ENCODE data around the gene NRL. TPM values are rescaled to one million over a fixed set of nuclear protein-coding genes. Genes with fewer than 3 reads are reported as not detected.

Gene NRL
- total RNA-seq, 2 experiments from 2014 or later = 2.1 to 2.4 TPM

GRCh38 chr14:24150567-24150966 is 35.8 kb upstream of the NRL start:
- H3K4me3 Mint-ChIP-seq = no peak overlapping the region
- no peak overlapping the region for H3K27ac Mint-ChIP-seq
- ChIA-PET POLR2A (interaction anchor here (0.7 to 19.0 kb wide), 7 partner anchors 9 to 45 kb away, joined by 3 to 652 read pairs (median 6); partner anchors contain the start of genes EMC9, IRF9, NRL and PSME1), CTCF (interaction anchor here (0.8 to 3.6 kb wide), 3 partner anchors 9 to 147 kb away, joined by 3 to 21 read pairs (median 3); partner anchors contain the start of genes EMC9 and IRF9)
- H3K27me3 Mint-ChIP-seq = no peaks in the 10 kb centered on the region
- H3K36me3 Mint-ChIP-seq (ENCODE audit: low read depth) = peaks cover 74% of the 10 kb centered on the region
- no peak for DNase-seq
- H3K9me3 Mint-ChIP-seq = no peaks in the 10 kb centered on the region
- H3K4me1 Mint-ChIP-seq = peaks cover 31% of the 10 kb centered on the region

DNA sequence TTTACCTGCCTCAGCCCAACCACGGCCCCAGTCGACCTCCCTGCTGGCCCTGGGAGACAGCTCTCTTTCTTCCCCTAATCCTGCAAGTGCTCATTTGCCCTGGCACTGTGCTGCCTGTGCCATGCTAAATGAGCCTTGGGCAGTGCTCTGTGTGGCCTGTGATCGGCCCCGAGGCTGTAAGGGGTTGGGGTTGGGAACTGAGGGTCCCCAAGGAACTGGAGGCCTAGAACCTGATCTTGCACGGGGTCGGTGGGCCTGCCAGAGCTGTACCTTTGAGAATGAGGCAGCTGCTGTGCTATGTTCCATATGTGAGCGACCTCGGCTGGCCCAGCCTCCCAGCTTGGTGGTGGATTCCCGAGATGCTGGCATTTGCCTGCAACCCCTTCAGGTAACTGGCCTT is 35.3 kb upstream of the NRL start:
- Mint-ChIP-seq H3K27ac (no peak overlapping the region), H3K27me3 (no peaks in the 10 kb centered on the region), H3K36me3 (ENCODE audit: low read depth) (peaks cover 74% of the 10 kb centered on the region), H3K9me3 (no peaks in the 10 kb centered on the region), H3K4me3 (no peak overlapping the region), H3K4me1 (peaks cover 36% of the 10 kb centered on the region)
- no peak for DNase-seq
- CTCF ChIA-PET = interaction anchor here (0.8 to 3.6 kb wide), 2 partner anchors 9 to 10 kb away, joined by 3 to 21 read pairs; partner anchors contain the start of genes EMC9 and IRF9
- POLR2A ChIA-PET = interaction anchor here (0.7 to 19.0 kb wide), 6 partner anchors 9 to 160 kb away, joined by 3 to 652 read pairs (median 6); partner anchors contain the start of genes EMC9, IRF9, PSME1 and TM9SF1

- H3K36me3 Mint-ChIP-seq (ENCODE audit: low read depth) = peaks cover 74% of the 10 kb centered on the region
- H3K4me1 Mint-ChIP-seq = peaks cover 40% of the 10 kb centered on the region
- no peak for DNase-seq
- H3K27me3 Mint-ChIP-seq = no peaks in the 10 kb centered on the region
- H3K4me3 Mint-ChIP-seq = peak overlapping the region; percentile 96
- H3K9me3 Mint-ChIP-seq = no peaks in the 10 kb centered on the region
- POLR2A ChIA-PET = interaction anchor here (0.7 to 21.4 kb wide), 10 partner anchors 8 to 161 kb away, joined by 3 to 652 read pairs (median 16); partner anchors contain the start of genes DCAF11, EMC9, IRF9 and NRL
- peak overlapping the region; percentile 44 for H3K27ac Mint-ChIP-seq
- CTCF ChIA-PET = interaction anchor here (0.8 to 4.6 kb wide), 3 partner anchors 8 to 14 kb away, joined by 3 to 21 read pairs (median 20); partner anchors contain the start of genes EMC9, IRF9 and PSME1
These were observed 34.7 kb upstream of the NRL start for GRCh38 chr14:24149302-24149969.

- Mint-ChIP-seq H3K27ac (peak overlapping the region; percentile 84), H3K4me1 (peaks cover 55% of the 10 kb centered on the region), H3K4me3 (peak overlapping the region; percentile 96), H3K27me3 (no peaks in the 10 kb centered on the region), H3K36me3 (ENCODE audit: low read depth) (peaks cover 80% of the 10 kb centered on the region), H3K9me3 (no peaks in the 10 kb centered on the region)
- ChIA-PET CTCF (interaction anchor here (0.6 to 4.6 kb wide), 10 partner anchors 8 to 160 kb away, joined by 3 to 76 read pairs (median 7); partner anchors contain the start of genes CIDEB, IRF9, PSME1 and TINF2), POLR2A (interaction anchor here (0.8 to 21.4 kb wide), 19 partner anchors 11 to 99 kb away, joined by 3 to 652 read pairs (median 8); partner anchors contain the start of genes CHMP4A, DCAF11, IPO4 and IRF9)
- DNase-seq = no peak
These were observed 33.1 kb upstream of the NRL start for GRCh38 chr14:24147761-24148428.

- Mint-ChIP-seq H3K9me3 (no peaks in the 10 kb centered on the region), H3K27ac (peak within 1 kb of the TSS; percentile 99), H3K27me3 (no peaks in the 10 kb centered on the region), H3K36me3 (ENCODE audit: low read depth) (peaks cover 80% of the 10 kb centered on the region), H3K4me1 (peaks cover 58% of the 10 kb centered on the region), H3K4me3 (peak within 1 kb of the TSS; percentile 96)
- CTCF ChIA-PET = interaction anchor here (1.0 to 4.6 kb wide), 15 partner anchors 9 to 285 kb away, joined by 3 to 76 read pairs (median 5); partner anchors contain the start of genes CIDEB, DCAF11, IRF9 and NRL
- POLR2A ChIA-PET = interaction anchor here (1.0 to 21.4 kb wide), 22 partner anchors 10 to 283 kb away, joined by 3 to 652 read pairs (median 8); partner anchors contain the start of genes CBLN3, CHMP4A, DCAF11 and IPO4
- peak; percentile 99 for DNase-seq
These were observed 32.4 kb upstream of the NRL start, which contains the start of gene RNF31 for GRCh38 chr14:24146978-24147760. RNF31 (plus strand) TSS chr14:24147498; CDS start chr14:24147699, 201 bp downstream.

GRCh38 chr14:24146453-24146977 is 31.8 kb upstream of the NRL start, which contains the start of gene PSME2:
PSME2 (minus strand) TSS chr14:24146610; CDS start chr14:24146581, 29 bp downstream.
- H3K36me3 Mint-ChIP-seq (ENCODE audit: low read depth) = peaks cover 81% of the 10 kb centered on the region
- peak within 1 kb of the TSS; percentile 96 for H3K4me3 Mint-ChIP-seq
- CTCF ChIA-PET = interaction anchor here (1.0 to 4.6 kb wide), 14 partner anchors 9 to 285 kb away, joined by 3 to 76 read pairs (median 6); partner anchors contain the start of genes CIDEB, DCAF11, IRF9 and NRL
- peak; percentile 91 for DNase-seq
- POLR2A ChIA-PET = interaction anchor here (0.9 to 21.4 kb wide), 25 partner anchors 9 to 284 kb away, joined by 3 to 652 read pairs (median 7); partner anchors contain the start of genes CARMIL3, CBLN3, CHMP4A and DCAF11
- peak within 1 kb of the TSS; percentile 99 for H3K27ac Mint-ChIP-seq
- peaks cover 63% of the 10 kb centered on the region for H3K4me1 Mint-ChIP-seq
- no peaks in the 10 kb centered on the region for H3K9me3 Mint-ChIP-seq
- H3K27me3 Mint-ChIP-seq = no peaks in the 10 kb centered on the region

DNA sequence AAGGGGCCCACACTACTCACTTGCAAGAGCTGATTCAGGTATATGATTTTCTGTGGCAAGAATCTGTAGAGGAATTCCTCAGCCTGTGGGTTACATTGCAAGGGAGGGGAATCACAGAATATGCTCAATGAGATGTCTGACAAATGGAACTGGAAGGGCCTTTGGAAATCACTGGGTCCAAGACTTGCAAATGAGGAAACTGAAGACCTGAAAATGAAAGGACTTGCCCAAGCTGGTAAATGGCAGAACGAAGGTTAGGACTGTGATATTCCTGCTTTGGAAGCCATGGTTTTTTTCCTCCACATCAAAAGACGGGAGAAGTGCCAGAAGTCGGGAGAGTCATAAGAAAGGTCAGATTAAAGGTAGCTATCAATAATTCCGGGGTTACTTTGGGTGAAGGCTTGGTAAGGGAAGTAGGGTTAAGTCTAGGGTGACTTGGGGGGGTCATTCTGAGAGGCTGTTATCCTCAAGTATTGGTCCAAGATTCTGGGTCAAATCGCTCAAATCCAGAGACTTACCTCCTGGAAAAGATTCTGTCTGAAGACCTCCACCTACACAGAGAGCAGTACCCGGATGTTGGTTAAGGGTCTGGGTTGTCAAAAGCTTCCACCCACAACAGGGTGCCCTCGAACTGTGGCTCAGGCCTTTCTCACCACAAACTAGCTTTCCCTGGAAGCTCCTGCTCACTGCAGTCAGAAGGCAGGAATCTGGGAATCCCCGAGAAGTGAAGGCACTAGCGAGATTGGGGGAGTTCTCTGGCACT is 31.1 kb upstream of the NRL start:
- Mint-ChIP-seq H3K4me3 (peak overlapping the region; percentile 96), H3K9me3 (no peaks in the 10 kb centered on the region), H3K4me1 (peaks cover 60% of the 10 kb centered on the region), H3K27me3 (no peaks in the 10 kb centered on the region), H3K36me3 (ENCODE audit: low read depth) (peaks cover 82% of the 10 kb centered on the region), H3K27ac (peak overlapping the region; percentile 99)
- CTCF ChIA-PET = interaction anchor here (1.0 to 4.6 kb wide), 11 partner anchors 10 to 162 kb away, joined by 3 to 76 read pairs (median 8); partner anchors contain the start of genes CIDEB, DCAF11, IRF9 and NRL
- POLR2A ChIA-PET = interaction anchor here (0.9 to 21.4 kb wide), 21 partner anchors 9 to 284 kb away, joined by 3 to 652 read pairs (median 8); partner anchors contain the start of genes CARMIL3, CBLN3, CHMP4A and DCAF11
- no peak for DNase-seq

GRCh38 chr14:24145219-24145618 is 30.5 kb upstream of the NRL start:
- Mint-ChIP-seq H3K27ac (peak overlapping the region; percentile 99), H3K4me1 (peaks cover 62% of the 10 kb centered on the region), H3K9me3 (no peaks in the 10 kb centered on the region), H3K4me3 (peak overlapping the region; percentile 96), H3K36me3 (ENCODE audit: low read depth) (peaks cover 81% of the 10 kb centered on the region), H3K27me3 (no peaks in the 10 kb centered on the region)
- ChIA-PET POLR2A (interaction anchor here (0.9 to 21.4 kb wide), 16 partner anchors 8 to 285 kb away, joined by 3 to 652 read pairs (median 23); partner anchors contain the start of genes CBLN3, CHMP4A, DCAF11 and IPO4), CTCF (interaction anchor here (1.5 to 4.6 kb wide), 5 partner anchors 9 to 152 kb away, joined by 5 to 76 read pairs (median 12); partner anchors contain the start of genes DCAF11, IRF9, NRL and PCK2)
- DNase-seq = no peak

GRCh38 chr14:24144451-24144850 is 29.7 kb upstream of the NRL start:
- Mint-ChIP-seq H3K36me3 (ENCODE audit: low read depth) (peaks cover 82% of the 10 kb centered on the region), H3K27ac (peak overlapping the region; percentile 41), H3K27me3 (no peaks in the 10 kb centered on the region), H3K9me3 (no peaks in the 10 kb centered on the region), H3K4me3 (peak overlapping the region; percentile 49), H3K4me1 (peaks cover 61% of the 10 kb centered on the region)
- POLR2A ChIA-PET = interaction anchor here (1.1 to 21.4 kb wide), 5 partner anchors 7 to 70 kb away, joined by 4 to 652 read pairs (median 99); partner anchors contain the start of genes CHMP4A, DCAF11, IRF9 and MDP1
- DNase-seq = no peak
- CTCF ChIA-PET = interaction anchor here (2.6 kb wide), 1 partner anchor 16 kb away, joined by 10 read pairs; the partner anchor contains the start of gene IRF9

GRCh38 chr14:24143511-24143910 is 28.8 kb upstream of the NRL start:
- Mint-ChIP-seq H3K36me3 (ENCODE audit: low read depth) (peaks cover 82% of the 10 kb centered on the region), H3K27ac (peak overlapping the region; percentile 74), H3K27me3 (no peaks in the 10 kb centered on the region), H3K4me1 (peaks cover 61% of the 10 kb centered on the region), H3K9me3 (no peaks in the 10 kb centered on the region), H3K4me3 (no peak overlapping the region)
- no peak for DNase-seq
- POLR2A ChIA-PET = interaction anchor here (1.1 to 21.4 kb wide), 3 partner anchors 19 to 49 kb away, joined by 4 to 652 read pairs (median 448); partner anchors contain the start of genes DCAF11, IRF9, NRL and PCK2
- CTCF ChIA-PET = interaction anchor here (2.6 kb wide), 1 partner anchor 17 kb away, joined by 10 read pairs; the partner anchor contains the start of gene IRF9
